ENCODE data around the gene TMEM38B. TPM values are rescaled to one million over a fixed set of nuclear protein-coding genes. Genes with fewer than 3 reads are reported as not detected.

TMEM38B gene
- total and polyA plus RNA-seq, 2 experiments from 2014 or later: 9.4 to 14.7 TPM

DNA sequence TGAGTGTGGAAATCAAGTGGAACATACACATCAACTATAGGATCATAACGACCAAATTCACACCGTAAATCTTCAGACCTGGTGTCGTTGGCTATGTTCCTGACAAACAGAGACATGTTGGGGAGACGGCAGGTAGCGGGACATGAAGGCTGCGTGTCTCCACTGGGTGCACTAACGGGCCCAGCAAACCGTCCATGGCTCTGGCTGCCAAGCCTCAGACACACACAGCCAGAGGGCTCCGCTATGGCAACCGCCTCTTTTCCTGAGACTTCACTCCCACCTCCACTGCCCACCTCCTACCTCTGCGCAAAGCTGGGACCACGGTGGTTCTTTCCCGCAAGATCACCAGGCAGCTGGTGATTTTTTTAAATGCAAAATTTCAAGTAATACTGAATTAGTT, 16.3 kb downstream of the TMEM38B start:
- peaks cover 2% of the 10 kb centered on the region for H3K27me3 Mint-ChIP-seq (ENCODE audit: insufficient read depth, low read depth, poor library complexity)
- DNase-seq (ENCODE audit: low spot score): no peak
- H3F3A ChIP-seq (replicated peaks; ENCODE audit: low read depth): no peaks in the 10 kb centered on the region
- no peak overlapping the region for H3K4me2 ChIP-seq
- no peaks in the 10 kb centered on the region for H3K9me3 Mint-ChIP-seq
- TF ChIP-seq ZNF114 (CRISPR knock-in tag; IDR thresholded peaks at IDR 0.05) (no peak), STAT1 (IDR thresholded peaks at IDR 0.05; ENCODE audit: unreplicated experiment) (no peak), ZNF331 (CRISPR knock-in tag; IDR thresholded peaks at IDR 0.05; ENCODE audit: low read depth) (no peak), POLR2AphosphoS5 (IDR thresholded peaks at IDR 0.05; ENCODE audit: low read depth) (no peak), JUNB (IDR thresholded peaks at IDR 0.05; ENCODE audit: unreplicated experiment) (no peak), CREB1 (CRISPR knock-in tag; IDR thresholded peaks at IDR 0.05; ENCODE audit: low read depth) (no peak), EZH2phosphoT487 (IDR thresholded peaks at IDR 0.05; ENCODE audit: unreplicated experiment) (no peak), NANOG (IDR thresholded peaks at IDR 0.05; ENCODE audit: borderline replicate concordance) (no peak), EZH2 (IDR thresholded peaks at IDR 0.05; ENCODE audit: low read depth, unreplicated experiment) (no peak)
- TF ChIP-seq, protein P1, sequence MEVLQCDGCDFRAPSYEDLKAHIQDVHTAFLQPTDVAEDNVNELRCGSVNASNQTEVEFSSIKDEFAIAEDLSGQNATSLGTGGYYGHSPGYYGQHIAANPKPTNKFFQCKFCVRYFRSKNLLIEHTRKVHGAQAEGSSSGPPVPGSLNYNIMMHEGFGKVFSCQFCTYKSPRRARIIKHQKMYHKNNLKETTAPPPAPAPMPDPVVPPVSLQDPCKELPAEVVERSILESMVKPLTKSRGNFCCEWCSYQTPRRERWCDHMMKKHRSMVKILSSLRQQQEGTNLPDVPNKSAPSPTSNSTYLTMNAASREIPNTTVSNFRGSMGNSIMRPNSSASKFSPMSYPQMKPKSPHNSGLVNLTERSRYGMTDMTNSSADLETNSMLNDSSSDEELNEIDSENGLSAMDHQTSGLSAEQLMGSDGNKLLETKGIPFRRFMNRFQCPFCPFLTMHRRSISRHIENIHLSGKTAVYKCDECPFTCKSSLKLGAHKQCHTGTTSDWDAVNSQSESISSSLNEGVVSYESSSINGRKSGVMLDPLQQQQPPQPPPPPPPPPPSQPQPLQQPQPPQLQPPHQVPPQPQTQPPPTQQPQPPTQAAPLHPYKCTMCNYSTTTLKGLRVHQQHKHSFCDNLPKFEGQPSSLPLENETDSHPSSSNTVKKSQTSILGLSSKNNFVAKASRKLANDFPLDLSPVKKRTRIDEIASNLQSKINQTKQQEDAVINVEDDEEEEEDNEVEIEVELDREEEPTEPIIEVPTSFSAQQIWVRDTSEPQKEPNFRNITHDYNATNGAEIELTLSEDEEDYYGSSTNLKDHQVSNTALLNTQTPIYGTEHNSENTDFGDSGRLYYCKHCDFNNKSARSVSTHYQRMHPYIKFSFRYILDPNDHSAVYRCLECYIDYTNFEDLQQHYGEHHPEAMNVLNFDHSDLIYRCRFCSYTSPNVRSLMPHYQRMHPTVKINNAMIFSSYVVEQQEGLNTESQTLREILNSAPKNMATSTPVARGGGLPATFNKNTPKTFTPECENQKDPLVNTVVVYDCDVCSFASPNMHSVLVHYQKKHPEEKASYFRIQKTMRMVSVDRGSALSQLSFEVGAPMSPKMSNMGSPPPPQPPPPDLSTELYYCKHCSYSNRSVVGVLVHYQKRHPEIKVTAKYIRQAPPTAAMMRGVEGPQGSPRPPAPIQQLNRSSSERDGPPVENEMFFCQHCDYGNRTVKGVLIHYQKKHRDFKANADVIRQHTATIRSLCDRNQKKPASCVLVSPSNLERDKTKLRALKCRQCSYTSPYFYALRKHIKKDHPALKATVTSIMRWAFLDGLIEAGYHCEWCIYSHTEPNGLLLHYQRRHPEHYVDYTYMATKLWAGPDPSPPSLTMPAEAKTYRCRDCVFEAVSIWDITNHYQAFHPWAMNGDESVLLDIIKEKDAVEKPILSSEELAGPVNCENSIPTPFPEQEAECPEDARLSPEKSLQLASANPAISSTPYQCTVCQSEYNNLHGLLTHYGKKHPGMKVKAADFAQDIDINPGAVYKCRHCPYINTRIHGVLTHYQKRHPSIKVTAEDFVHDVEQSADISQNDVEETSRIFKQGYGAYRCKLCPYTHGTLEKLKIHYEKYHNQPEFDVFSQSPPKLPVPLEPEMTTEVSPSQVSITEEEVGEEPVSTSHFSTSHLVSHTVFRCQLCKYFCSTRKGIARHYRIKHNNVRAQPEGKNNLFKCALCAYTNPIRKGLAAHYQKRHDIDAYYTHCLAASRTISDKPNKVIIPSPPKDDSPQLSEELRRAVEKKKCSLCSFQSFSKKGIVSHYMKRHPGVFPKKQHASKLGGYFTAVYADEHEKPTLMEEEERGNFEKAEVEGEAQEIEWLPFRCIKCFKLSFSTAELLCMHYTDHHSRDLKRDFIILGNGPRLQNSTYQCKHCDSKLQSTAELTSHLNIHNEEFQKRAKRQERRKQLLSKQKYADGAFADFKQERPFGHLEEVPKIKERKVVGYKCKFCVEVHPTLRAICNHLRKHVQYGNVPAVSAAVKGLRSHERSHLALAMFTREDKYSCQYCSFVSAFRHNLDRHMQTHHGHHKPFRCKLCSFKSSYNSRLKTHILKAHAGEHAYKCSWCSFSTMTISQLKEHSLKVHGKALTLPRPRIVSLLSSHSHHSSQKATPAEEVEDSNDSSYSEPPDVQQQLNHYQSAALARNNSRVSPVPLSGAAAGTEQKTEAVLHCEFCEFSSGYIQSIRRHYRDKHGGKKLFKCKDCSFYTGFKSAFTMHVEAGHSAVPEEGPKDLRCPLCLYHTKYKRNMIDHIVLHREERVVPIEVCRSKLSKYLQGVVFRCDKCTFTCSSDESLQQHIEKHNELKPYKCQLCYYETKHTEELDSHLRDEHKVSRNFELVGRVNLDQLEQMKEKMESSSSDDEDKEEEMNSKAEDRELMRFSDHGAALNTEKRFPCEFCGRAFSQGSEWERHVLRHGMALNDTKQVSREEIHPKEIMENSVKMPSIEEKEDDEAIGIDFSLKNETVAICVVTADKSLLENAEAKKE (CRISPR knock-in tag; IDR thresholded peaks at IDR 0.05): no peak
- TF ChIP-seq, protein P2, sequence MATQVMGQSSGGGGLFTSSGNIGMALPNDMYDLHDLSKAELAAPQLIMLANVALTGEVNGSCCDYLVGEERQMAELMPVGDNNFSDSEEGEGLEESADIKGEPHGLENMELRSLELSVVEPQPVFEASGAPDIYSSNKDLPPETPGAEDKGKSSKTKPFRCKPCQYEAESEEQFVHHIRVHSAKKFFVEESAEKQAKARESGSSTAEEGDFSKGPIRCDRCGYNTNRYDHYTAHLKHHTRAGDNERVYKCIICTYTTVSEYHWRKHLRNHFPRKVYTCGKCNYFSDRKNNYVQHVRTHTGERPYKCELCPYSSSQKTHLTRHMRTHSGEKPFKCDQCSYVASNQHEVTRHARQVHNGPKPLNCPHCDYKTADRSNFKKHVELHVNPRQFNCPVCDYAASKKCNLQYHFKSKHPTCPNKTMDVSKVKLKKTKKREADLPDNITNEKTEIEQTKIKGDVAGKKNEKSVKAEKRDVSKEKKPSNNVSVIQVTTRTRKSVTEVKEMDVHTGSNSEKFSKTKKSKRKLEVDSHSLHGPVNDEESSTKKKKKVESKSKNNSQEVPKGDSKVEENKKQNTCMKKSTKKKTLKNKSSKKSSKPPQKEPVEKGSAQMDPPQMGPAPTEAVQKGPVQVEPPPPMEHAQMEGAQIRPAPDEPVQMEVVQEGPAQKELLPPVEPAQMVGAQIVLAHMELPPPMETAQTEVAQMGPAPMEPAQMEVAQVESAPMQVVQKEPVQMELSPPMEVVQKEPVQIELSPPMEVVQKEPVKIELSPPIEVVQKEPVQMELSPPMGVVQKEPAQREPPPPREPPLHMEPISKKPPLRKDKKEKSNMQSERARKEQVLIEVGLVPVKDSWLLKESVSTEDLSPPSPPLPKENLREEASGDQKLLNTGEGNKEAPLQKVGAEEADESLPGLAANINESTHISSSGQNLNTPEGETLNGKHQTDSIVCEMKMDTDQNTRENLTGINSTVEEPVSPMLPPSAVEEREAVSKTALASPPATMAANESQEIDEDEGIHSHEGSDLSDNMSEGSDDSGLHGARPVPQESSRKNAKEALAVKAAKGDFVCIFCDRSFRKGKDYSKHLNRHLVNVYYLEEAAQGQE (IDR thresholded peaks at IDR 0.05; ENCODE audit: unreplicated experiment): no peak
- TF ChIP-seq, protein P3, sequence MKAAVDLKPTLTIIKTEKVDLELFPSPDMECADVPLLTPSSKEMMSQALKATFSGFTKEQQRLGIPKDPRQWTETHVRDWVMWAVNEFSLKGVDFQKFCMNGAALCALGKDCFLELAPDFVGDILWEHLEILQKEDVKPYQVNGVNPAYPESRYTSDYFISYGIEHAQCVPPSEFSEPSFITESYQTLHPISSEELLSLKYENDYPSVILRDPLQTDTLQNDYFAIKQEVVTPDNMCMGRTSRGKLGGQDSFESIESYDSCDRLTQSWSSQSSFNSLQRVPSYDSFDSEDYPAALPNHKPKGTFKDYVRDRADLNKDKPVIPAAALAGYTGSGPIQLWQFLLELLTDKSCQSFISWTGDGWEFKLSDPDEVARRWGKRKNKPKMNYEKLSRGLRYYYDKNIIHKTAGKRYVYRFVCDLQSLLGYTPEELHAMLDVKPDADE (IDR thresholded peaks at IDR 0.05): no peak
- TF ChIP-seq, protein P4, sequence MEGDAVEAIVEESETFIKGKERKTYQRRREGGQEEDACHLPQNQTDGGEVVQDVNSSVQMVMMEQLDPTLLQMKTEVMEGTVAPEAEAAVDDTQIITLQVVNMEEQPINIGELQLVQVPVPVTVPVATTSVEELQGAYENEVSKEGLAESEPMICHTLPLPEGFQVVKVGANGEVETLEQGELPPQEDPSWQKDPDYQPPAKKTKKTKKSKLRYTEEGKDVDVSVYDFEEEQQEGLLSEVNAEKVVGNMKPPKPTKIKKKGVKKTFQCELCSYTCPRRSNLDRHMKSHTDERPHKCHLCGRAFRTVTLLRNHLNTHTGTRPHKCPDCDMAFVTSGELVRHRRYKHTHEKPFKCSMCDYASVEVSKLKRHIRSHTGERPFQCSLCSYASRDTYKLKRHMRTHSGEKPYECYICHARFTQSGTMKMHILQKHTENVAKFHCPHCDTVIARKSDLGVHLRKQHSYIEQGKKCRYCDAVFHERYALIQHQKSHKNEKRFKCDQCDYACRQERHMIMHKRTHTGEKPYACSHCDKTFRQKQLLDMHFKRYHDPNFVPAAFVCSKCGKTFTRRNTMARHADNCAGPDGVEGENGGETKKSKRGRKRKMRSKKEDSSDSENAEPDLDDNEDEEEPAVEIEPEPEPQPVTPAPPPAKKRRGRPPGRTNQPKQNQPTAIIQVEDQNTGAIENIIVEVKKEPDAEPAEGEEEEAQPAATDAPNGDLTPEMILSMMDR (conservative IDR thresholded peaks at IDR 0.05; ENCODE audit: low read depth in 2 of 2): no peak
- no peak overlapping the region for H3K4me3 Mint-ChIP-seq
- H3K9me2 ChIP-seq (ENCODE audit: insufficient read depth): no peaks in the 10 kb centered on the region
- H3K36me3 Mint-ChIP-seq (ENCODE audit: low read depth): 0 out of 3 replicates have a peak, but pooled peaks cover 7% of the 10 kb centered on the region
- no peak overlapping the region for H3K4me3 ChIP-seq
- no peak overlapping the region for H3K27ac Mint-ChIP-seq
- no peaks in the 10 kb centered on the region for H3K4me1 Mint-ChIP-seq
- no peaks in the 10 kb centered on the region for H3K36me3 ChIP-seq (ENCODE audit: insufficient read depth)
- H3K27ac ChIP-seq (ENCODE audit: low read depth): no peak overlapping the region
- no peaks in the 10 kb centered on the region for H3K79me2 ChIP-seq (replicated peaks; ENCODE audit: insufficient read depth)
- no peaks in the 10 kb centered on the region; the same call in 1 of the 2 replicates for H4K20me1 ChIP-seq (replicated peaks; ENCODE audit: insufficient read depth)
- no peaks in the 10 kb centered on the region for H3K27me3 ChIP-seq (ENCODE audit: insufficient read depth)
- H2AFZ ChIP-seq: no peak overlapping the region
- ATAC-seq: no peak
- H3K4me1 ChIP-seq (ENCODE audit: insufficient read depth): no peaks in the 10 kb centered on the region

Measured in GM23338 (cell line).